SH-SY5Y (cell line): ENCODE measurements around the gene TCF4.

Source experiments
- GATA2 ChIP-seq: IDR thresholded peaks from 2 replicates; pipeline ENCODE4 v1.6.1; 2011; ENCODE audit warnings: mild to moderate bottlenecking, low read depth, low read length
- GATA3 ChIP-seq: IDR thresholded peaks from 2 replicates; pipeline ENCODE4 v1.6.1; 2011; ENCODE audit warnings: low read depth, mild to moderate bottlenecking, low read length, moderate library complexity

DNA sequence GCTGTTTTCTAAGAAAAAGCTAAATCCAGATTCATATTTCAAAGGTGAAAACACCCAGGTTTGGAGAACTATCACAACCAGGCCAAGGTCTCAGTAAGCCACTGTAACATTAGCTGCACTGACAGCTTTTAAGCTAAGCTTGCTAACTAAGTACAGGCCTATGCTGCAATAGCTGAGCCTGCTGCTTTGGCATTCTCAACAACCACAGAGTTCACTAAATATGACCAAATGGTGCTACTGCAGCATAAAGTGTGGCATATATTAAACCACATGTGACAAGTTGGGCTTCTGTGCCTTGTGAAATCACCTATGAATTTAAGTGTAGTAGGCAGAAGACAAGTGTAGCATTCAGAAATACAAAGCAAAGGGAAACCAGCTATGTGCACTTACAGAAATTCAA, 206.7 kb downstream of the TCF4 start:
- TF ChIP-seq GATA2 (no peak), GATA3 (no peak)
